Measurements from ENCODE around the gene MACROD2. TPM values are rescaled to one million over a fixed set of nuclear protein-coding genes. Genes with fewer than 3 reads are reported as not detected.
A peak's percentile ranks its signal among the peaks of the same experiment; 100 is the strongest.

The MACROD2 gene
- polyA plus RNA-seq, 2 of the 4 experiments (the other 2 are of a cell fraction) = 0.96 to 1.3 TPM

DNA sequence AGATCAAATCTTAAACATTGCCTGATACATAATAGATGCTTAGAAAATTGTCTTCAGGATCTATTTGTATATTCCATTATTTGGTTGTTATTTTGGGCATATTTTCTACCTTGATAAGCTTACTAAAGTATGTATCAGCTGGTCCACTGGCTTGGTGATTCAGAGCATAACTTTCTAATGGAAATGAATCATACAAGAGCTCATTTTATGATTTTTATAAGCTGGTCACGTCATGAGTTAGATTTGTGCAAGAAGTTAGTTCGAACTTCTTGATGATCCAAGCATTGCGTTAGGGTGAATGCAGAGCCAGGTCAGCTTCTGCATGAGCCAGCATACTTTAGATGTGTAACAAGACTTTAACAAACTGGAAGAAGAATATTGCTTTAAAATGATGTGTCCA lies 486.5 kb downstream of the MACROD2 start:
- FAIRE-seq = peak; percentile 94

DNA sequence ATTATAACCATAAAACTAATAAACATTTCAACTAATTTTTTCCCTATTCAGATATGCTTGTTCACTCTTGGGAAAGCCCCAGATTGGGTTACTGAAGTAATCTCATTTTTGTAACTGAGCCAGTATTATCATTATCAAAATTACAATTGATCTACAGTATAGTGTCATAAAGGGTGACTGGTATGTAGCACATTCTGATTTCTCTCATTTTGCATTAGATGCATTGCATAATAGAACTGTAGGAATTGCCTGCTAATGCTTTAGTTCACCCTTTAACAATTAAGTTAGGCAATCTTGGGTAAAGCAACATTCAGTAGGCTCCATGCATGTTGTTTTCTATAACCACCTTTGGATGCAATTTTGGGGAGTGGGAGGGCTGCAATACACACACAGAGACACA lies 492.9 kb downstream of the MACROD2 start:
- FAIRE-seq (no peak), DNase-seq (ENCODE audit: low read depth in 1 of 2, low spot score in 1 of 2) (no peak), ATAC-seq (no peak)
- H3K9me3 ChIP-seq = no peaks in the 10 kb centered on the region
- no peak overlapping the region for H3K27ac ChIP-seq
- TF ChIP-seq, protein P1, sequence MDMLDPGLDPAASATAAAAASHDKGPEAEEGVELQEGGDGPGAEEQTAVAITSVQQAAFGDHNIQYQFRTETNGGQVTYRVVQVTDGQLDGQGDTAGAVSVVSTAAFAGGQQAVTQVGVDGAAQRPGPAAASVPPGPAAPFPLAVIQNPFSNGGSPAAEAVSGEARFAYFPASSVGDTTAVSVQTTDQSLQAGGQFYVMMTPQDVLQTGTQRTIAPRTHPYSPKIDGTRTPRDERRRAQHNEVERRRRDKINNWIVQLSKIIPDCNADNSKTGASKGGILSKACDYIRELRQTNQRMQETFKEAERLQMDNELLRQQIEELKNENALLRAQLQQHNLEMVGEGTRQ (IDR thresholded peaks at IDR 0.05) = no peak
- no peak for TF ChIP-seq ZC3H11A (IDR thresholded peaks at IDR 0.05)
- TF ChIP-seq CEBPB (IDR thresholded peaks at IDR 0.05) = no peak
- no peak for TF ChIP-seq FOSB (CRISPR knock-in tag; IDR thresholded peaks at IDR 0.05)
- TF ChIP-seq JUN (IDR thresholded peaks at IDR 0.05) = no peak
- TF ChIP-seq TP53 (CRISPR knock-in tag; IDR thresholded peaks at IDR 0.05) = no peak
- no peak for TF ChIP-seq TFCP2L1 (CRISPR knock-in tag; IDR thresholded peaks at IDR 0.05)
- TF ChIP-seq POLR2A (IDR thresholded peaks at IDR 0.05; ENCODE audit: low read length) = no peak
- TF ChIP-seq, protein P2, sequence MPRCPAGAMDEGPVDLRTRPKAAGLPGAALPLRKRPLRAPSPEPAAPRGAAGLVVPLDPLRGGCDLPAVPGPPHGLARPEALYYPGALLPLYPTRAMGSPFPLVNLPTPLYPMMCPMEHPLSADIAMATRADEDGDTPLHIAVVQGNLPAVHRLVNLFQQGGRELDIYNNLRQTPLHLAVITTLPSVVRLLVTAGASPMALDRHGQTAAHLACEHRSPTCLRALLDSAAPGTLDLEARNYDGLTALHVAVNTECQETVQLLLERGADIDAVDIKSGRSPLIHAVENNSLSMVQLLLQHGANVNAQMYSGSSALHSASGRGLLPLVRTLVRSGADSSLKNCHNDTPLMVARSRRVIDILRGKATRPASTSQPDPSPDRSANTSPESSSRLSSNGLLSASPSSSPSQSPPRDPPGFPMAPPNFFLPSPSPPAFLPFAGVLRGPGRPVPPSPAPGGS (IDR thresholded peaks at IDR 0.05) = no peak
- POLR2A ChIA-PET = no interaction called here
- peaks cover 11% of the 10 kb centered on the region; the same call in 1 of the 3 replicates for H3K4me1 ChIP-seq
- no peak overlapping the region for H3K4me2 ChIP-seq
- no peak overlapping the region for H3K4me3 ChIP-seq
- CTCF ChIA-PET = interaction anchor here (1.3 kb wide), 1 partner anchor 151 kb away, joined by 3 read pairs; the partner anchor contains the start of gene FLRT3

More for the DNA sequence above, 486.5 kb downstream of the MACROD2 start:
- ATAC-seq = no peak; a peak in 1 of 6 replicates
- no peak for DNase-seq (ENCODE audit: low read depth in 1 of 2, low spot score in 1 of 2)
- TF ChIP-seq RCOR1 (IDR thresholded peaks at IDR 0.05; ENCODE audit: low read depth, low read length) (no peak), ZFP36 (IDR thresholded peaks at IDR 0.05; ENCODE audit: borderline replicate concordance, partially characterized antibody) (no peak), JUNB (IDR thresholded peaks at IDR 0.05) (peak; percentile 42; the same call in 1 of the 2 replicates), EHMT2 (IDR thresholded peaks at IDR 0.05; ENCODE audit: low read depth) (no peak), FOSL2 (IDR thresholded peaks at IDR 0.05) (no peak), FOSL2 (CRISPR knock-in tag; IDR thresholded peaks at IDR 0.05) (peak; percentile 35)
- TF ChIP-seq, protein P1 (IDR thresholded peaks at IDR 0.05) = no peak
- TF ChIP-seq, protein P3, sequence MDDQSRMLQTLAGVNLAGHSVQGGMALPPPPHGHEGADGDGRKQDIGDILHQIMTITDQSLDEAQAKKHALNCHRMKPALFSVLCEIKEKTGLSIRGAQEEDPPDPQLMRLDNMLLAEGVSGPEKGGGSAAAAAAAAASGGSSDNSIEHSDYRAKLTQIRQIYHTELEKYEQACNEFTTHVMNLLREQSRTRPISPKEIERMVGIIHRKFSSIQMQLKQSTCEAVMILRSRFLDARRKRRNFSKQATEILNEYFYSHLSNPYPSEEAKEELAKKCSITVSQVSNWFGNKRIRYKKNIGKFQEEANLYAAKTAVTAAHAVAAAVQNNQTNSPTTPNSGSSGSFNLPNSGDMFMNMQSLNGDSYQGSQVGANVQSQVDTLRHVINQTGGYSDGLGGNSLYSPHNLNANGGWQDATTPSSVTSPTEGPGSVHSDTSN (IDR thresholded peaks at IDR 0.05) = no peak
- Histone ChIP-seq H3K4me2 (no peak overlapping the region), H3K4me1 (peaks cover 3% of the 10 kb centered on the region; the same call in 1 of the 3 replicates), H3K27ac (no peak overlapping the region), H3K9me3 (no peaks in the 10 kb centered on the region), H3K4me3 (no peak overlapping the region)
- POLR2A ChIA-PET = no interaction called here
- WGBS (ENCODE audit: missing lambda C conversion rate) = 45% methylated on average over 3 of the region's 3 CpGs
- CTCF ChIA-PET = no interaction called here

DNA sequence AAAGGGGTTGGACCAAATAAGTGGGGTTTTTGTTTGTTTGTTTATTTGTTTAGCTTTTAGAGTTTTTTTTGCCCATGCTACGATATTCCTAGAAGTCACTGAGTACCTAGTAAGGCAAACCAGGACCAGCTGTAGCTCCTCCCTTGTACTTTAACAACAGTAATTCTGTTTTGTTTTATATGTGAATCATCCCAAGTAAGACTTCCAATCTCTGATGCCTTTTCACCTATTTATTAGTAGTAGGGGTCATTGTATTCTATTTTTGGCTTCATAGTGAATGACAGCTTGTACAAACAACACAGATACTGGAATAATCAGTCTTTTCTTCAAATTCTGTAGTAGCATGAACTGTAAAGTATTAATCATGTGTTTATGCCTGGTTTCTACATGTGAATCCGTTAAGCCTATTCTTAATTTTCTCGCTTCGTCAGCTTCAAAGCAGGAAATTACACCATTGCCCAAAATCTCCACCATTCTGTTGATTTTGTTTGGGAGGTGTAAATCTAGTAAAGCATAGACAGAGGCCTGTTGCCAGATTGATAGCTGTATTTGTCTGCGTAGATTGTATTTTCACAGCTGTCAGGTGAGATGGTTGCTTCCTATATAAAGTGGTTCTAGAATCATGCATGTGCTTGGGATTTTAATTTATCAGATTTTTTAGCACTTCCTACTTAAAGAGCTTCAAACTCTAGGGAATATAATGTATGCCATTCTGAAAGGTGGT lies 493.6 kb downstream of the MACROD2 start:
- DNase-seq (ENCODE audit: low read depth in 1 of 2, low spot score in 1 of 2) (no peak), ATAC-seq (no peak), FAIRE-seq (peak; percentile 70)
- H3K4me2 ChIP-seq = no peak overlapping the region
- WGBS (ENCODE audit: missing lambda C conversion rate) = 91% methylated on average over 5 of the region's 5 CpGs
- H3K27ac ChIP-seq = no peak overlapping the region
- TF ChIP-seq, protein P4, sequence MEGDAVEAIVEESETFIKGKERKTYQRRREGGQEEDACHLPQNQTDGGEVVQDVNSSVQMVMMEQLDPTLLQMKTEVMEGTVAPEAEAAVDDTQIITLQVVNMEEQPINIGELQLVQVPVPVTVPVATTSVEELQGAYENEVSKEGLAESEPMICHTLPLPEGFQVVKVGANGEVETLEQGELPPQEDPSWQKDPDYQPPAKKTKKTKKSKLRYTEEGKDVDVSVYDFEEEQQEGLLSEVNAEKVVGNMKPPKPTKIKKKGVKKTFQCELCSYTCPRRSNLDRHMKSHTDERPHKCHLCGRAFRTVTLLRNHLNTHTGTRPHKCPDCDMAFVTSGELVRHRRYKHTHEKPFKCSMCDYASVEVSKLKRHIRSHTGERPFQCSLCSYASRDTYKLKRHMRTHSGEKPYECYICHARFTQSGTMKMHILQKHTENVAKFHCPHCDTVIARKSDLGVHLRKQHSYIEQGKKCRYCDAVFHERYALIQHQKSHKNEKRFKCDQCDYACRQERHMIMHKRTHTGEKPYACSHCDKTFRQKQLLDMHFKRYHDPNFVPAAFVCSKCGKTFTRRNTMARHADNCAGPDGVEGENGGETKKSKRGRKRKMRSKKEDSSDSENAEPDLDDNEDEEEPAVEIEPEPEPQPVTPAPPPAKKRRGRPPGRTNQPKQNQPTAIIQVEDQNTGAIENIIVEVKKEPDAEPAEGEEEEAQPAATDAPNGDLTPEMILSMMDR (IDR thresholded peaks at IDR 0.05) = no peak
- TF ChIP-seq, protein P1 (IDR thresholded peaks at IDR 0.05) = no peak
- no peak for TF ChIP-seq BHLHE40 (IDR thresholded peaks at IDR 0.05; ENCODE audit: low read depth, low read length)
- no peak for TF ChIP-seq EHF (CRISPR knock-in tag; IDR thresholded peaks at IDR 0.05)
- no peak for TF ChIP-seq GATA3 (IDR thresholded peaks at IDR 0.05; ENCODE audit: borderline replicate concordance)
- no peak for TF ChIP-seq HOXB13 (CRISPR knock-in tag; IDR thresholded peaks at IDR 0.05; ENCODE audit: low read depth)
- TF ChIP-seq MAZ (IDR thresholded peaks at IDR 0.05; ENCODE audit: borderline replicate concordance, low read depth, low read length) = no peak
- no peak for TF ChIP-seq ZC3H11A (IDR thresholded peaks at IDR 0.05)
- TF ChIP-seq, protein P2 (IDR thresholded peaks at IDR 0.05) = no peak
- TF ChIP-seq CHD4 (IDR thresholded peaks at IDR 0.05; ENCODE audit: borderline replicate concordance) = no peak
- CTCF ChIA-PET = interaction anchor here (1.3 kb wide), 1 partner anchor 151 kb away, joined by 3 read pairs; the partner anchor contains the start of gene FLRT3
- H3K9me3 ChIP-seq = no peaks in the 10 kb centered on the region
- H3K4me3 ChIP-seq = no peak overlapping the region
- H3K4me1 ChIP-seq = peaks cover 11% of the 10 kb centered on the region; the same call in 1 of the 3 replicates
- POLR2A ChIA-PET = no interaction called here

All from A549 (cell line).